Stimulated activated CD4-positive, alpha-beta T cell treated with anti-CD3 and anti-CD28 coated beads, Interleukin-2, amount 100 ng/mL, for 4 hours (primary cell): ENCODE results near the gene ZNF296.
"Not testable (repeated sequence)": the region's sequence is repeated elsewhere in the genome, so short reads cannot be mapped to it uniquely, and the experiment has no call there.

Experiments
- DNase-seq: peaks from one replicate; pipeline ENCODE4 v3.0.0-alpha.2; 2020; ENCODE audit warnings: low read depth

Gene ZNF296

GRCh38 chr19:45076029-45076850 is at the start of gene ZNF296:
Gene ZNF296 (minus strand): TSS chr19:45076478. CDS start chr19:45076373, 105 bp downstream.
- DNase-seq = peak; percentile 75

DNA sequence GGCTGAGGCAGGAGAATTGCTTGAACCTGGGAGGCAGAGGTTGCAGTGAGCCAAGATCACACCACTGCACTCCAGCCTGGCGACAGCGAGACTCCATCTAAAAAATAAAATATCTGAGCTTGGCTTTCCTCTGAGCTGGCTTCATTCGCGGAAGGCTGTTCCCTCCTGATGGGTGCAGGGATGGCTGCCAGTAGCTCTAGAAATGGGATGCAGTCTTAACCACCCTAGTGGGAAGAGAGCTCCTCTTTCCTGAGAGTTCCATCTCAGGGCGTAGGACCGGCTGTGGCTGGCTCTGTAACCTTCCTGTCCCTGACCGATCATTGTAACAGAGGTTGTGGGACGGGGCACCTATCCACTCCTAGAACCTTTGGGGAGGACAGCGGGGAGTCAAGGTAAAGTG is 49.1 kb upstream of the ZNF296 start:
- DNase-seq = no peak

DNA sequence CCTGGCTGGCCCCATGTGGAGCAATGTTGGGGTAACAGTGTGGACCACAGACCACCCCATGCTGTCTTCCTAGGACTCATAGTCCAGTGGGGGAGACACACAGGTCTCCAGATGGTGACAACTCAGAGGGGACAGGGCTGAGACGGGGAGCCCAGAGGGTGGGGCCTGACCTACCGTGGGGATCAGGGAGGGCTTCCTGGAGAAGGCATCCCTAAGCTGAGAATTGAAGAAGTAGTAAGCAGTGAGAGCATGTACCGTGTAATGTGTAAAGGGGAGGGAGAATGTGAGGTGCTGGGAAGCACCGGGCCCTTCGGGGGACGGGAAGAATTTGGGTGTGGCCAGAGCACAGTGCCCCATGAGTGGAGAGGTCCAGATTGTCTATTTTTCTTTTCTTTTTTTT is 47.7 kb upstream of the ZNF296 start:
- DNase-seq = no peak

GRCh38 chr19:45123440-45123850 is 47.2 kb upstream of the ZNF296 start:
- no peak for DNase-seq

DNA sequence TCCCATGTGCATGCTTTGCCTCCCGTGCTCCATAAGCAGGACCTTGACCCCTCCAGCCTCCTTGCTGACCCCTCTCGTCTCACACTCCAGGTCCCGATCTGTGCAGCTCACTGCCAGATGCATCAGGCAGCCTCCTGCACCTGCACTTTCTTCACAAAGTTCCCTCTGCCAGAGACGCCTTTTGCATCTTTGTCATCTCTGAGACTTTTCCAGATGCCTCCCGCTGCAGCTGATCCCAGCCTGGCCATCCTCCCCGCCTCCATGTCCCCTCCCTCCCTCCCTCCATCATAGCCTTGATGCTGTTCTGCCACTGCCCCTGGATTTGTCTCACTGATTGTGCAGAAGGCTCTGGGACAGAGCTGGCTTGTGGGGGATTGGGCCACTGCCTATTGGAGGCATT is 46.6 kb upstream of the ZNF296 start:
- no peak for DNase-seq

GRCh38 chr19:45121827-45122345 is 45.6 kb upstream of the ZNF296 start:
- DNase-seq = no peak

DNA sequence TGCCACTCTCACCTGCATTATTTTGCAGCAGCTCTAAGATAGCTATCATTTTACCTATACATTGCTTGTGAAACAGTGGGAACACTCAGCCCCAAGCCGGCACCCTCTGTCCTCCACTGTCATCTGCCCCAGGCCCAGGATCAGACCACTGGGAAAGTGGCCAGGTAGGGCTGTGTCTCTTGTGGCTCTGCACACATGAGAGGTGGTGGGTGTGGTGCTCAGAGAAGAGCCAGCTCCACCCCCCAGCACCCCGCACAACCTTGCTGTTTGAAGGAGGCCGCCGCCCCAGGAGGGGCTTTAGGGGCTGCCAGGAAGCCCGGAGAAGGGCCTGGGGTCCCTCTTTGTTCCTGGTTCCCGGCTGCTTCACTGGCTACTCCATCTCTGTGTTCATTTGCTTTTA is 43.3 kb upstream of the ZNF296 start:
- DNase-seq = no peak

DNA sequence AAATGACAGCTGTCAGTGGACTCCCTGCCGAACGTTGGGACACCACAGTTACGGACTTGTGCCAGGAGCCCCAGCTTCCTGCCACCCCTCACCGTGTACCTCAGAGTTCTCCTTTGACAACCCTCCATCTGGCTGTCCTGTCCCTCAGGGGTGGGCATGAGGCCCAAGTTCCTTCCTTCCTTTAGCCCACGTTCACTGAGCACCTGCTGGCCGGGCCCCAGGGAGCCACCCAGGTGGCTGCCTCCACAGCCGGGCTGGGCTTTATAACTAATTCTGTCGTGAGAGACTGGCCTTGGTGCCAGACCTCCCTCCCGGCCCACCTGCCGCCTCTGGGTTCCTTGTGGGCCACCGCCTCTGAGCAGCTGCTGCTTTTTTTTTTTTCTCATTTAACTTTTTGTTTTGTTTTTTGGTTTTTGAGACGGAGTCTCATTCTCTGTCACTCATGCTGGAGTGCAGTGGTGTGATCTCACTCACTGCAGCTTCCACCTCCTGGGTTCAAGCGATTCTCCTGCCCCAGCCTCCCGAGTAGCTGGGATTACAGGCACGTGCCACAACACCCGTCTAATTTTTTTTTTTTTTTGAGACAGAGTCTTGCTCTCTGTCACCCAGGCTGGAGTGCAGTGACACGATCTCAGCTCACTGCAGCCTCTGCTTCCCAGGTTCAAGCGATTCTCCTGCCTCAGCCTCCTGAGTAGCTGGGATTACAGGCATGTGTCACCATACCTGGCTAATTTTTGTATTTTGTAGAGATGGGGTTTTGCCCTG is 42.5 kb upstream of the ZNF296 start:
- not testable (repeated sequence) for DNase-seq

DNA sequence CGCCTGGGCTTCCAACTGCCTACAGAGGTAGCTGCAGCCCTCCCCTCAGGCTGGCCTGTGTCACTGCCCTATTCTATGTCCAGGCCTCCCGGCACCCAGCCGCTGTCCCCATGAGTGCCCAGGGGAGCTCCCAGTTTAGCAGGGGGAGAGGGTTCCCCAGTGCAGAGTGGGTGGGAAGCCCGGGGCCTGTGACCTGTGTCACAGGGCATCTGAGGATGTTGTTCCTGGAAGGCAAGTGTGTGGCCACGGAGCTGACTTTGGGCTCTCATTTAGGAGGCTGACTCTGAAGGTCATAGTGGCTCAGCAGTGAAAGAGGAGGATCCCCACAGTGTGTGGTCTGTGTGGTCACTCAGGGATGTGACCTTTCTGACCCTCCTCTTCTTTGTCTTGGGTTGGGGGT is 41.8 kb upstream of the ZNF296 start:
- DNase-seq = no peak

DNA sequence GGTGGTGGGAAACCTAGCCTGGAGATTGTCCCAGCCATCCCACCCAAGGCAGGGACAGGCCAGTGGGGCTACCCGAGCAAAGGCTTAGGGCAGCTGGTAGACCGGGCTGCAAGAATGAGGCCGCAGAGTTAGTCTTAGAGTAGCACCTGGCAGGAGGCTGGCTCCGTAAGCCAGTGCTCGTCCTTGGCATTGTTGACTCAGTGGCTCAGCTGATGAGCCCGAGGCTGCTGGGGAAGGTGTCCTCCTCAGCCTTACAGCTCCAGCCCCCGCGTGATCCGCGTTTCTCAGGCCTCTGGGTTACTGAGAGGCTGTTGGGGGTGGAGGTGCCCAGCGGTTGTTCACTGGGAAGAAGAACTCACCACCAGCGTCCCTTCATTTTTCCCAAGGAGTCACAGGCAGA is 41.4 kb upstream of the ZNF296 start:
- no peak for DNase-seq

DNA sequence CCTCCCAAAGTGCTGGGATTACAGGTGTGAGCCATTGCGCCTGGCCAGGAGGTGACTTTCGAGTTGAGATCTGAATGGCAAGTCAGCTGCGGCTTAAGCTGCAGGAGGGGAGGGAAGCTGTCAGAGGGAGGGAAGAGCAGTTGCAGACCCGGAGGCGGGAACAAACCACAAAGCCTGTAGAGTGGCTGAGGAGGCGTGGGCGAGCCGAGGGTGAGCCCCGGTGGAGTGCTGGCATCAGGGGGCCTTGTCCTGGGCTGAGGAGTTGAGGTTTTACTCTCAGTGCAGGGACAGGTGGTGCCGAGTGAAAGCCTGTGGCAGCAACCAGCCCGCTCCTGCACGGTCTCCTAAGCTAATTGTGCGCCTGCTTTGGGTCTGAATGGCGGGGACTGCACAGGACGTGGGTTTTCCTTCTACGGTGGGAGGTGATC is 40.9 kb upstream of the ZNF296 start:
- DNase-seq = peak; percentile 56

GRCh38 chr19:45115809-45116615 is 39.7 kb upstream of the ZNF296 start:
- no peak for DNase-seq

- DNase-seq = no peak
These were observed 37.8 kb upstream of the ZNF296 start for GRCh38 chr19:45114116-45114515.

GRCh38 chr19:45113628-45114027 is 37.4 kb upstream of the ZNF296 start:
- DNase-seq = no peak

GRCh38 chr19:45112111-45112827 is 36.0 kb upstream of the ZNF296 start:
- DNase-seq = no peak

GRCh38 chr19:45110851-45111266 is 34.6 kb upstream of the ZNF296 start:
- DNase-seq = no peak

DNA sequence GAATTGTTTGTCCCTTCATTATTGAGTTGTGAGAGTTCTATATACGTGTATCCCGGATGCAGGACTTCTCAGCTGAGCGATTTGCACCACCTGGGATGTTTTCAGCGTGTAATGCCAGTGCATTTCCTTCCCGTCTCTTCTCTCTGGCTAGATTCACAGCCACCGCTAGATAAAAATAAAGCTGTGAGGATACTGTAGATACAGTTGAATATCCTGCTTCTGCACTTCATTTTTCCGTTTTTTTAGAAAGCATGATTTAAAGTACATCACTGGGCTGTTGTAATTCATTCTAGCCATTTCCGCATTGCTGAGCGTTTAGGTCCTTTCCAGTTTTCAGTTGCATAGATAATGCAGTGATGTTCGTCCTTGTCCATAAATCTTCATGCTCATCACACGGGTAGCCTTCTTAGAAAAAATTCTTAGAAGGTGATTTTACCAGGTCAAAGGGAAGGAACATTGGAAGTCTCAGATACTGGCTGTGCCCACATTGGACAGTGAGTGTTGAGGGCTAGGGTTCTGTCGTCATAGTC is 31.4 kb upstream of the ZNF296 start:
- no peak for DNase-seq

- DNase-seq = not testable (repeated sequence)
These were observed 30.1 kb upstream of the ZNF296 start for GRCh38 chr19:45106363-45106762.

GRCh38 chr19:45104658-45105349 is 28.5 kb upstream of the ZNF296 start:
- no peak for DNase-seq

DNA sequence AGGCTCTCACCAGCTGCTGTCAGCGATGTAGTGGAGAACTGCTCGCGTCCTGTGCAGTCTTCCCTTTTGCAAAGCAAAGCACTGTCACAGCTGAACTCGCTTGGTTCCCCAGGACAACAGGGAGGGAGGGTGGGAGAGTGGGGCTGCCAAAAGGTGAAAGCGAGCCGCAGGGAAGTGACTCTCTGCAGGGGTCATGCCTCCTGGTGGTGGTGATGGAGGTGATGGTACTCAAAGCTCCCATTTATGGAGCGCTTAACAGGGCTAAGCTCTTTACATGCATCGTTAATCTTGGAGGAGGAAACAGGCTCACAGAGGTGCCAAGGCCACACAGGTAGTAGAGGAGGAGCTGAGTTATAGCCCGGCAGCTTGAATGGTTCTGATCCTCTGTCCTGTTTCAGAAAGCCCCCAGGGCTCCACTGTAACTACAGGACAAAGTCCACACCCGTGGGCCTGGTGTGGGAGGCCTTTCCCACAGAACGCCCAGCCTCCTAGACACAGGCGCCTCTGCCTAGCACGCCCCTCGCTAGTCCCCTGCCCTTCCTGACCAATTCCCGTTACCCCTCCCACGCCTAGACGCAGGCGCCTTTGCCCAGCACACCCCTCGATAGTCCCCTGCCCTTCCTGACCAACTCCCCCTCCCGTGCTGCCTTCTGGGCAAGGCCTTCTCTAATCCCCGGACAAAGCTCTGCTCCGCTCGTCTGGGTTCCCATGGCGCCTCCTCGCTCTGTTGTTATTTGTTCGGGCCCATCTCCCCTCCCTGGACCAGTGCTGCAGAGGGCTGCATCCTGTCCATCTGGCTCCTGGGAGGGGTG is 27.4 kb upstream of the ZNF296 start:
- no peak for DNase-seq
